ENCODE results near the gene NPTX1.
A peak's percentile ranks its signal among the peaks of the same experiment; 100 is the strongest.

Gene NPTX1

DNA sequence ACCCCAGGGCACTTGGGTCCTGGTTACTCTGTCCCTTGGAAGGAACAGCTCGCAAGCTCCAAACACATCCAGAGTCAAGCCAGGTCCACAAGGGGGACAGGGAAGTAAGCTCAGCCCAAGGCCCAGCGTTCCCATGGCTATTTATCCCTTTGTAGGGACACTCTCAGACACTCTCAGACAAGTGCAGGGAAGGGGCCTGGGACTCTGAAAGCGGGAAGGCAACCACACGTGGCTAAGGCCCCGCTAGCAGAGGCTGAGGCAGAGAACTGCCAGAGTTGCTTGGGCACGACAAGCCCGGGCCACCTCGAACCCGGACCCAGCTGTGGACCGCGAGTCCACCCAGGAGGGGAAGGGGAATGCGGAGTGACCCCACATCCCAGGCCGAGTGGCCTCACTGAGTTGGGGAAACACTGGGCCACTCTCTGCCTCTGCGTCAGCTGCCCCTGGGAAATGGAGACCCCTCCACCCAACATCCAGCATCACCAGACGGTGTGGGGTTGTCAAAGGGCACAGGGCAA lies 10.2 kb downstream of the NPTX1 start:
- Histone ChIP-seq H3K4me3 (no peak overlapping the region), H3K27ac (no peak overlapping the region)

DNA sequence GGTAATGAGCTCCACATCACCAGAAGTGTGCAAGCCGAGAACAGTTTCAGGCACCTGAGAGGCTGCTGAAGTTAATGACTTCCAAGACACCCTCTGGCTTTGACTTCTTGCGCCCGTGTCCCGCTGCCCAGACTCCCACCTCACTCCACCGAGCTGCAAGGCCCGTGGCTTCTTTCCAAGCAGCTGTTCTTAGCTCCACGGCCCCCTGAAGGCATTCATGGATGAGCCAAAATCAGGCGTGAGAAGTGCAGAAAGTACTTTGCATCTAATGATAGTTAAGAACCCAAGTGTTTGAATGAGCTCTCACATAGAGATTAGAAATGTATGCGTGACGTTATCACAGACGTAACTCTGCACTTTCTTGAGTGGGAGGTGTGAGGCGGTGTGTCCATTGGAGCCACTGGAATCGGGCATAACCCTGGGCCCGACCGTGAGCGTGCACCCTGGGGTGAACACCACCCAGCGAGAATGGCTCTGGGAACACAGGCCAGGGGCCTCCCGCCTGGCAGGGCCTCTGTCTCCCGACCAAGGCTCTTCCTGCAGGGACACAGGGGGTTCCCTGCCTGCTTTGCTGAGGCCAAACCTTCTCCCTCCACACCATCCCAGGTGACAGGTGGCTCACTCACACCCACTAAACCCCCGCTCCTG lies 11.0 kb downstream of the NPTX1 start:
- Histone ChIP-seq H3K27ac (no peak overlapping the region), H3K4me3 (no peak overlapping the region)

DNA sequence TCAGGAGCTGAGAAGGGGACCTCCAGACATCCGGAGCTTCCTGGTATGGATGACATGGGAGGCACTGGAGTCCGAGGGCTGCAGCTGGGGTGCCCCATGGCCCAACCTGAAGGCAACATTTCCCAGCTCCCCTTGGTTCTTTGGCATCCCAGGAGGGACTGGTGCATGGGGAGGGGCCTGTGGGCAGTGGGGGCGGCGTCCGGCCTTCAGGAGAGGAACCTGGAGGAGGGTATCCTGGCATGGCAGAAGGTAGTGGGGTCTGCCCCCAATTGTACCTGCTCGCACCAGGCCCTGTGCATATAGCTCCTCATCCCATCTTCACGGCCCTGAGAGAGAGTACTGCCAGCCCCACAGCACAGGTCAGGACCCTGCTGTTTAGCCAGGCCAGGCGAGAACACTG lies 11.9 kb downstream of the NPTX1 start:
- no peak overlapping the region for H3K27ac ChIP-seq
- no peak overlapping the region for H3K4me3 ChIP-seq

DNA sequence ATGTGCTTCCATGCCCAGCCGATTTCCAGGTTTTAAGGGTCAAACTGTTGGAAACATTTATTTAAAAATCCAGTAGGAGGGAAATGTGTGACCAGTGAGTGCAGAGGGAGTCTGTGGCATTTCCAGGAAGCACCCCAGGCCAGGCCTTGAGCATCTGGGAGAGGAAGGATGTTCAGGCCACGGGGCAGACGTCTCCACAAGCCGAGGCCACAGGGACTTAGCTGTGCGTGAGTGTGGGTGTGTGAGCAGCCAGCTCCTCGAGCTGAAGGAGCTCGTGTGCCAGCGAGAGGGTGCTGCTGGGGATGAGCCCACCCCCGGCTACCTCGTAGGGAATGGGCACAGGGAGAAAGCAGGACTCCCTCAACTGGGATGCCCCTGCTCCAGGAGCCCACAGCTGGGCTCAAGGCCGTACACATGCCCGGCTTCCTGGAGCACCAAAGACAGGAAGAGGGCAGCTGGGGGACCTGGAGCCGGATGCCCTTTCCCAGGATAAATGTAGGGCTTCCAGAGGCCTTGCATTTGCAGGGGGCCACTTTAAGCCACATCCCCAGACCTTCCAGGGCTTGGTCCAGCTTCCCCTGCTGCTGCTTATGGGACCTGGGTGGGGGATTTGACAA lies 12.5 kb downstream of the NPTX1 start:
- no peak overlapping the region for H3K4me3 ChIP-seq

DNA sequence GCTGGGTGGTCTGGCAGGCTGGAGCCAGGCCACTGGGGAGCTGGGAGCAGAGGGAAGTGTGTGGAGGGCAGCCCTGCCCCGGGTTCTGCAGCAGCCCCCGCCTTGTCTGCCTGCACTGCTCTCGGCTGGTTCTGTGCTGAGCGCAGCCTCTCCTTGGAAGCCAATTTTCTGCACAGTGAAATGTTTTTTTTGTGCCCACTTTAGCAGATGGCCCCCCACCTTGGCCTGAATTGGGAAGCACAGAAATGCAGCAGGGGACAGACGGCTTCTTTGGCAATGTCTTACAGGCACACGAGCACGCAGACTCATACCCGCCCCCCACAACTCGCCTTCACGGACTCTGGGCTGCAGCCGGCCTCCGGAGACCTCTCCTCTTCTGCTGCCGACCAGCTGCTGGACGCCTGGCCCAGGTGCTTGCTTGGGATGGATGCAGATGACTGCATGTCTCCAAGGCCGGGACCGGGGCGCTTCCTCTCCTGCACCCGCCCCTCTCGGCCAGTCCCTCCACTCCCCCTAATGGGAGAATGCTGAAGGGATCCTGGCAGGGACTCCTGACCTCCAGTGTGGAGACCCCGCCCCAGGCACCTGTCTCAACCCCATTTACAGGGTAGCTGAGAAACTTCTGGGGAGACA lies 14.8 kb downstream of the NPTX1 start:
- Histone ChIP-seq H3K4me3 (no peak overlapping the region), H3K27ac (no peak overlapping the region)

More for the DNA sequence above, 12.5 kb downstream of the NPTX1 start:
- no peak overlapping the region for H3K27ac ChIP-seq

DNA sequence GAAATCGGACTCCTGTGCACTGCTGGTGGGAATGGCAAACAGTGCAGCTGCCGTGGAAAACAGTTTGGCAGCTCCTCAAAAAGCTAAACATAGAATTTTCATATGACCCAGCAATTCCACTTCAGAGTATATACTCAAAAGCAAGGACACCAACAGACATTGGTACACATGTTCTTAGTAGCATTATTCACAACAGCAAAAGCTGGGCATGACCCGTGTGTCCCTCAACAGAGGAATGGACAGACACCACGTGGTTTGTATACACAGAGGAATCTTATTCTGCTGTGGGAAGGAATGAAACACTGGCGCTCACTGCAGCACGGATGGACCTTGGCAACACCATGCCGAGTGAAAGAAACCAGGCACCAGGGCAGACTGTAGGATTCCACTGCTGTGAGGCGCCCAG lies 16.0 kb downstream of the NPTX1 start:
- Histone ChIP-seq H3K27ac (no peak overlapping the region), H3K4me3 (no peak overlapping the region)

DNA sequence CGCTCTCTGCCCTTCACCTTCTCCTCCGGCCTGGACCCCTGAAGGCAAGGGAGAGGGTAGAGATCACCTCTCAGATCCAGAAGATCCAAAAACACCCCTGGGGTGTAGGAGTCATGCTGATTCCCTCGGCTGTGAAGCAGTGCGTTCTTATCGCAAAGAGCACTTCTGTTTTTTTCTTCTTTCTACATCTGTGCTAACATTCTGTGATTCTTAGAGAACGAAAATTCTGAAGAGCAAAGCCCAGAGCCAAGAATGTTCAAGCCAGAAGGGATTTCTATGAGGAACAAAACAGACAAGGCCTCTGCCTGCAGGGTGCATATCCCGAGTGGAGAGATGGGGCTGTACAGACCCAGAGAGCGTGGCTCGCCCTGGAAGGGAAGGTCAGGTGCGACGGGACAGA lies 17.2 kb downstream of the NPTX1 start:
- Histone ChIP-seq H3K4me3 (no peak overlapping the region), H3K27ac (no peak overlapping the region)

DNA sequence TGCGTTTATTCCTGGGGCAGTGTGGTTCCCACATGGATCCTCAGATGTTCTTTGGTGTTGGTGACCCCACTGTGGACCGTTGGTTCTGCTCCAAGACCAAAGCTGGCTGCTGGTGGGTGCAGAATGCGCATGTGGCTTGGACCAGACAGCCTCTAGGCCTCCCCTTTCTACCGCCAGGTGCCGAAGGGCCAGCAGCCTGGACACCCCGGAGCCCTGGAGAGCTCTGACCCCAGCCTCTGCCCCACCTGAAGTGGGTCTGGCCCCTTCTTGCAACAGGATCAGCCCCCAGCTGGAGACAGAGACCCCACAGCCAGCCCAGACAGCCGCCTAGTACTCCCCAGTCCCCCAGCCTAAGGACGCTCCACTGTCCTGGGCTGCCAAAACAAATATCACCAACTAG lies 18.4 kb downstream of the NPTX1 start:
- H3K27ac ChIP-seq: no peak overlapping the region
- no peak overlapping the region for H3K4me3 ChIP-seq

DNA sequence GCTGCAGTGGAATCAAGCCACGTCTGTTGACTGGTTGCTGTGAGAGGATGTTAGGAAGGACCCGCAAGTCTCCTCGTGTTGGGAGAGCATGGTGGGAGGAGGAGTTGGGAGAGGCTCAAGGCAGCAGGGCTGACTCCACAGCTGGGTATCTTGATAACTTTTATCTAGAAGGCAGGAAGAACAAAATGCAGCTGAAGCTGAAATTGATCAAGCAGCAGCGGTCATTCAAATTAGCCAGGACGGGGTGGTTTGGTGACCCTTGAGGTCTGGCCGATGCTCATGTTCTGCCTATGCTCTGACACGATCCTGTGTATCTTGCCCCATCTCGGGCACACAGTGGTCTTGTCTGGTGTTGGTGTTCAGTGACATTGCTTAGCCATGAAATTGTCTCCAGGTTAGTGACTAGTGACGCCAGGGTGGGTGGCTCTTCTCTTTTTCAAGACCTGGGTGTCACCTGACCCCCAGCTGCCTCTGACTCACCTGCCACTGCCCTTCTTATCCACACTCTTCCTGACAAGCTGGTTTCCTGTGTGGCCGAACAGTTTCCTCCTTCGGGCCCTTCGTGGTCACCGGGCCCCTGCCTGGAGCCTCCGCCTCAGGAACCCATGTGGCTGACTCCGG lies 19.1 kb downstream of the NPTX1 start:
- no peak overlapping the region for H3K27ac ChIP-seq

DNA sequence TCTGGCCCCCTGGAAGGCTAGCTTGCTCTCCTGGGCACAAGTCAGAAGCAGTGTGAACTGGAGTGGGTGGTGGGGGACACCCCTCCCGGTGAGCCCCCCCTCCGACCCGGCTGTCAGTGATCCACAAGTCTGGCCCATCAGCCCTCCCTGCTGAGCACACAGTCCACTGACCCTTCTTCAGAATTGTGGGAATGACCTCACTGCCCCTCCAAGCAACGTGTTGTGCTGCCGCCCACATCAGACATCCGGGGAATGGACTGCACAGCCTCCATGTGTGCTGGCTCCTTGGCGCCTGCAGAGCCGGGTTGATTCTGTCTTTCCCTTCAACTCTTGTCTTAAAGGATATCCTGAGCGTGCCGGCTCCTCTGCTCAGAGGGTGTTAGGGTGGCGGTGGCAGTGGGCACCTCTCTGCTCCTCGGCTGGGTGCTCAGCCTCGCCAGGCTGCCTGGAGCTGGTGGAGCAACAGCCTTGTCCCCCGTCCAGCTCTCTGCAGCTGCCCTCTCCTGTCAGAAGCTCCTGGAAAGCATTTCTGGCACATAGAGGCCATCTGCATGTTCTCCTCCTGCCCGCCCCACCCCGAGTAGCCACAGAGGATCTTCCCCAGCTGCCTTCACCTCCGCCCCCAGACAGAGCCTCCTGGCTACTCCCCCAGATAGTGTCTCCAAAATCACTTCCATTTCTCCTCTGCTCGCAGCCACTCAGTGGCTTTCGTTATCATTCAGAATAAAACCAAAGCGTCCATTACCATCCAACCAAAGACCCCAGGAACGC lies 19.8 kb downstream of the NPTX1 start:
- Histone ChIP-seq H3K4me3 (no peak overlapping the region), H3K27ac (peak overlapping the region in 2 of 21 experiments; percentile 97 to 98)

More for the DNA sequence above, 19.1 kb downstream of the NPTX1 start:
- H3K4me3 ChIP-seq: no peak overlapping the region

DNA sequence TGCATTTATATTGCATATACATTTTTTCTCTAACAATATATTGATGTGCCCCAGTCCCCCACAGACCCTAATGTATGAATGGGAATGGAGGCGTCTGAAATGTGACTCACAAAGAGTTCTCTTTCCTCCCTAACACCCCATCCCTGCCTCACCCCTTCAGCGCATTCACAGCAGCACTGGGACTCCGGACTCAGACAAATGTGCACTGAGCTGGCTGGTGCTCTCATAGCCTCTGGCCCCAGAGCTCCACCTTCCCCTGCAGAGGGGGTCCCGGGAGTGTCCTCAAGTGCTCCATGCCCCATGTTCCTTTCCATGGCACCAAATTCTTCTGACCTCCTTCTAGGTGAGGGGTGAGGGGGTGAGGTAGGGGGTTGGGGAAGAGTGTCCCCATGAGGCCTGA lies 20.6 kb downstream of the NPTX1 start:
- Histone ChIP-seq H3K4me3 (peak overlapping the region in 1 of 7 experiments; percentile 61), H3K27ac (peak overlapping the region in 16 of 21 experiments; percentile 31 to 100 (median 98))

DNA sequence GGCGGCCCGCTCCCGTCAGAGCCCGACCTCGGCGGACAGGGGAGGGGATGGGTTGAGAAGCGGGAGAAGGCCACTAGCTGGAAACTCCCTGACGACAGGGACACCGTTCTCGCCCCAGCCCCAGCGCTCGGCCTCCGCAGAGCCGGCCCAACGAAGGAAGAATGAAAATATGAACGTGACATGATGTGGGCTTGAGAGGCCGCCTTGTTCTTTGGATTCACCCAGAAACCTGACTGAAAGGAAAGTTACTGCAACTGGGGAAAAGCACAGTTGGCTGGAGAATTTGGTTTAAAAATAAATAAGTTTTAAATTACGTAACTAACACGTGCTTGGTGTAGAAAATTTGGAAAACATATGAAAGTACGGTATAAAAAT lies 21.1 kb downstream of the NPTX1 start:
- peak overlapping the region; percentile 87 to 100 (median 98) for H3K27ac ChIP-seq
- H3K4me3 ChIP-seq: peak overlapping the region; percentile 59 to 83 (median 69)

DNA sequence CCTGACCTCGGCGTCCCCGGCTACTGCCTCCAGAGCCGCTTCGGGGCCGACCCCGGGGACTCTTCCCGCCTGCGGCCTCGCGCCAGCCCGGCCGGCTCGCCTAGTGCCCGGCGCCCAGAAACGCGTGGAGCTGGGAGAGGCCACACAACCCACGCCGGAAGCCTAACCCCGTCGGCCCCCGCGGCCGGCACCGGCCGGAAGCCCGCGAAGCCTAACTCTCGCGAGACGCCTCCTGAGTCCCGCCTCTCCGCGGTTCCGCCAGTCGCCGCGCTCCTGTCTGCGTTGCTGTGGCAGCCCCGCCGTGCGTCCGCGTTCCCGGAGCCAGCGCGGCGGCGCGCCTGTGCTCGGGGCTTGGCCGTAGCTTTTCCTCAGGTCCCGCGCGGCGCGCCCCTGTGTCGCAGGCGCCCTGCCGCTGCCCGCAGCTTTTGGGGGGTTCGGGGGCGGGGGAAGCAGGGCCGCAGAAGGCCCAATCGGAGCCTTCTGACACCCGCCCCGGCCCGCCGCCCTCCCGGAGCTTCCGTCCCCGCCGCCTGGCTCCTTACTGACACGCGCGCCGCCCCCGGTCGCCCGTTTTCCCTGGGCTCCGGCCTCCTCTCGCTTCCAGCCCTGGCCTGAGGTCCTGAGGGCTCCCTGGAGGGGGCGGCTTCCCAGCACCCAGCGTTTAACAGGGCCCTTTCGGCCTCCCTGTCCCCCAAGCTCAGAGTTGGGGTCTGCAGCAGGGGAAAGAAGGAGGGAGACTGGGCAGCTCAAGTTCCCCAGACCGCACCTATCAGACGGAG lies 21.7 kb downstream of the NPTX1 start:
- Histone ChIP-seq H3K27ac (peak overlapping the region; percentile 87 to 100 (median 98)), H3K4me3 (peak overlapping the region; percentile 59 to 83 (median 69))

DNA sequence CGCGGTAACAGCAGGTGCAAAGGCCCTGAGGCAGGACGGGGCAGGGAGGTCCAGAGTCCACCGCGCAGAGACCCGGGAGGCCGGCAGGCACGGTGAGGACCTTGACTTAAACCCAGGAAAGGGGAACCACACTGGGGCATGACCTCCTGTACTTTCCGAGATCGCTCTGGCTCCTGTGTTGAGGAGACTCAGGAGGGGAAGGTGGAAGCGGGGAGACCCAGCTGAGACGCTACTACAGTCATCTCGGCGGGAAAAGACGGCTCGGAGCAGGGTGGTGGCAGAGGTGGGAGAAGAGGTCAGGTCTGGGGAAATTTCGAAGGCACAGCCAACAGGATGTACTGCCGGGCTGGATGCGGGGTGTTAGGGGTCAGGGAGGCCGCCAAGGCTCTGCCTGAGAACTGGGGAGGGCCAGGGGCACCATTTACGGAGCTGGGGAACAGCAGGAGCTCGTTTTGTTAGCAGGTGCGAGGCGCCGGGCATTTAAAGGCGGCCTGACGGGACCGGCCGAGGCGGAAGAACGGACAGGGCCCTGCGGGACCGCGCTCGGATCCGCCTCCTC lies 22.3 kb downstream of the NPTX1 start:
- Histone ChIP-seq H3K27ac (peak overlapping the region; percentile 81 to 100 (median 98)), H3K4me3 (peak overlapping the region; percentile 59 to 83 (median 69))

DNA sequence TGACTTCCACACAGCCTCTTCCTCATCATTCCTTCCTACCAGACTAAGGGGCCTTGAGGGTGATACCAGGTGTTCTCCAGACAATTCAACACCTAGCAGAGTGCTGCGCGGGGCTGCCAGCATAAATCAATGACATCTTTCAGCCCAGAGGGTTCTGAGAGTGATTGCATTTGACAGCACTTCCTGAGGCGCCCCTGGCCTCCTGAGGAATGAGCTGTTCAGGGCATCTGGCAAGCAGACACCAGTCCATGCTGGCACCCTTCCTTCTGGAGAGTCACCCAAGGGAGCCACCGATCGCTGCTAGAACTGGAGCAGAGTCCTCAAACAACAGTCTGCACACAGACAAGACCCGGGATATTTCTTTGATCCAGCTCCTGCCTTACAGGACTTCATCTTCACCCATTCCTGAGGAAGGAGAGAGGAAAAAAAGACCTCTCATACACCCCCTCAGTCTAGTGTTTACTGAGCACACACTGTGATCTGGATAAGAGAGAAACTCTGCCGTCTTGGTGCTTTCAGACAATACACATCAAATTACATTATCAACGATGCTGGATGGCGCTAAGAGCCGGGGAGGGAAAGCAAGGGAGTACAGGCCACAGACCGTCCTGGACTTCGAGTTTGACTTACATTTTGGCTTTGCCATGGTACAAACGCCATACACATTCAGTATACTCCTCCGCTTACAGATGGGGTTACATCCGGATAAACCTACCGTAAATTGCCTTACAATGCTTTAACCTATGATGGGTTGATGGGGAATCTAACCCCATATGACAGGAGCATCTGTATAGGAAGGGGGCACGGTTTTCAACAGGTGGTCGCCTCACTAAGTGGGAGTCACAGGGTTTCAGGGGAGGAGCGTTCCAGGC lies 23.0 kb downstream of the NPTX1 start:
- Histone ChIP-seq H3K4me3 (peak overlapping the region in 4 of 7 experiments; percentile 59 to 83 (median 66)), H3K27ac (peak overlapping the region in 7 of 21 experiments; percentile 97 to 100 (median 98))

DNA sequence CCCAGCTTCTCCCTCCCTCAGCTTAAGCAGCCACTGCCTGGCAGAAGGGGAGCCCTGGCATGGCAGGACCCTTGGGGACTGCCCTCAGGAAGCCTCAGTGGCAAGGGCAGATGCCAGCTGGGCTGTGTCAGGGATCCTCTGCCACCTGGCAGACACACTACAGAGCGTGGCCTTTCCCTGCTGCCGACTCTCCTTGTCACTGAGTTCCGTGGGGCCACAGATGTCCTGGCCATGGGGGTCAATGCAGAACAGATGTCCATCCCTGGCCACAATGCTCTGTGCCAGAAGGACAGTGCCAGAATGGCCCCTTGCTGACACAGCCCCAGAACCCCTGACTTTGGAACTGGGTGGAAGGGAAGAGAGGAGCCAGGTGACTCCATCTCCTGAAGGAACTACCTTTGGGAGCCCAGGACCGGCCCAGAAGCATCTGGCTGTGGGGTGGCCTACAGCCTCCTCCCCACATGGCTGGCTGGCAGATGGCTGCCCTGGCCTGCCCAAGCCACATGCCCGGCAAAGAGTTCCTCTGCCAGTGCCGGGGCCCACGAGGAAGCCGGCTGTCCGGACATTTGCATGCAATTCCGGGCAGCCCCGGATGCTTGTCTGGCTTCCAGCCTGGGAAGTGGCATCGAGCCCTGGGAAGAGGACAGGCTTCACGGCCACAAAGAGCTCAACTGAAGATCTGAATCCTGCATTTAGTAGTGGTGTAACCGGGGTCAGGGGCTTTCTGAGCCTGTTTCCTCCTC lies 24.1 kb downstream of the NPTX1 start:
- H3K27ac ChIP-seq: peak overlapping the region in 2 of 21 experiments; percentile 17 to 41
- H3K4me3 ChIP-seq: no peak overlapping the region

All from skin epidermis (tissue), 12 donors.